B cell (primary cell): ENCODE data around the gene TEX26.

Experiments
- CTCF ChIP-seq: fragments of 200-600 bp; IDR thresholded peaks from one replicate; pipeline ENCODE4 v1.8.0; 2022; ENCODE audit warnings: antibody characterized with exemption, mild to moderate bottlenecking
- EZH2 ChIP-seq: IDR thresholded peaks from 2 replicates; pipeline ENCODE4 v1.6.1; 2012; ENCODE audit warnings: borderline replicate concordance, low read depth, mild to moderate bottlenecking, moderate library complexity, low read length; ENCODE audit not compliant: insufficient read depth, poor library complexity, severe bottlenecking

- TF ChIP-seq EZH2 = no peak
- TF ChIP-seq CTCF = no peak
These were observed 31.3 kb downstream of the TEX26 start for GRCh38 chr13:30963791-30964190.
